ENCODE data around the gene COX7A1. TPM values are rescaled to one million over a fixed set of nuclear protein-coding genes. Genes with fewer than 3 reads are reported as not detected.

Gene COX7A1
- total RNA-seq, 2 experiments from 2014 or later = not detected

- peaks cover 30% of the 10 kb centered on the region for H3K36me3 ChIP-seq (ENCODE audit: insufficient read depth, low read length)
- H2AFZ ChIP-seq (ENCODE audit: low read length) = peak overlapping the region; percentile 36
Observed at GRCh38 chr19:36140304-36141038, 11.8 kb downstream of the COX7A1 start.

GRCh38 chr19:36139473-36140303, 12.6 kb downstream of the COX7A1 start, which contains the start of gene CAPNS1:
TSS of gene CAPNS1 (plus strand) at chr19:36140066. CDS start at chr19:36141012, 946 bp downstream.
- BruUV-seq (replicated peaks) = TSS peak; percentile 86
- Histone ChIP-seq H3K4me1 (ENCODE audit: insufficient read depth, low read length, poor library complexity, severe bottlenecking) (peaks cover 9% of the 10 kb centered on the region), H3K4me3 (ENCODE audit: low read depth, low read length, poor library complexity, severe bottlenecking) (peak within 1 kb of the TSS; percentile 89), H3K4me2 (ENCODE audit: low read length) (peak within 1 kb of the TSS; percentile 71), H2AFZ (ENCODE audit: low read length) (peak within 1 kb of the TSS; percentile 85), H4K20me1 (ENCODE audit: insufficient read depth, low read length) (no peaks in the 10 kb centered on the region), H3K36me3 (ENCODE audit: insufficient read depth, low read length) (peaks cover 23% of the 10 kb centered on the region), H3K9me2 (ENCODE audit: insufficient read depth, low read length) (no peaks in the 10 kb centered on the region), H3K9me3 (ENCODE audit: low read length) (no peaks in the 10 kb centered on the region), H3K79me2 (ENCODE audit: insufficient read depth, low read depth, low read length) (peaks cover 18% of the 10 kb centered on the region; the same call in 1 of the 2 replicates), H3K27ac (ENCODE audit: low read depth, low read length, poor library complexity, severe bottlenecking) (peak within 1 kb of the TSS; percentile 81)
- intact Hi-C loops (cut with micrococcal nuclease; ENCODE audit: unreplicated experiment) = loop anchor here (1.0 to 2.0 kb wide), 2 partner anchors 11 to 75 kb away; partner anchors contain the start of genes ZNF146 and ZNF565
- ChIA-PET CTCF (ENCODE audit: unreplicated experiment) (no interaction called here), POLR2A (interaction anchor here (1.0 kb wide), 1 partner anchor 9 kb away, joined by 3 read pairs; no protein-coding TSS in a partner anchor)
- TF ChIP-seq EZH2phosphoT487 (IDR thresholded peaks at IDR 0.05; ENCODE audit: borderline replicate concordance, low read depth, low read length) (no peak), CTCF (conservative IDR thresholded peaks at IDR 0.05; ENCODE audit: low read length) (0 out of 2 replicates have a peak, but pooled peaks have one; percentile 24)
- DNase-seq (ENCODE audit: low spot score) = peak; percentile 98

More at GRCh38 chr19:36140304-36141038, 11.8 kb downstream of the COX7A1 start:
- H3K4me3 ChIP-seq (ENCODE audit: low read depth, low read length, poor library complexity, severe bottlenecking) = peak overlapping the region; percentile 89
- no peaks in the 10 kb centered on the region for H3K9me3 ChIP-seq (ENCODE audit: low read length)
- peak overlapping the region; percentile 71 for H3K4me2 ChIP-seq (ENCODE audit: low read length)
- TF ChIP-seq CTCF (conservative IDR thresholded peaks at IDR 0.05; ENCODE audit: low read length) (no peak), EZH2phosphoT487 (IDR thresholded peaks at IDR 0.05; ENCODE audit: borderline replicate concordance, low read depth, low read length) (no peak)
- intact Hi-C loops (cut with micrococcal nuclease; ENCODE audit: unreplicated experiment) = loop anchor here (2.0 kb wide), 1 partner anchor 74 kb away; the partner anchor contains the start of genes ZNF146 and ZNF565
- peaks cover 9% of the 10 kb centered on the region for H3K4me1 ChIP-seq (ENCODE audit: insufficient read depth, low read length, poor library complexity, severe bottlenecking)
- peak overlapping the region; percentile 81 for H3K27ac ChIP-seq (ENCODE audit: low read depth, low read length, poor library complexity, severe bottlenecking)
- no peaks in the 10 kb centered on the region for H3K9me2 ChIP-seq (ENCODE audit: insufficient read depth, low read length)
- ChIA-PET POLR2A (interaction anchor here (1.0 kb wide), 1 partner anchor 10 kb away, joined by 3 read pairs; no protein-coding TSS in a partner anchor), CTCF (ENCODE audit: unreplicated experiment) (no interaction called here)
- H3K79me2 ChIP-seq (ENCODE audit: insufficient read depth, low read depth, low read length) = peaks cover 18% of the 10 kb centered on the region; the same call in 1 of the 2 replicates
- TSS peak; percentile 78 for BruUV-seq (replicated peaks)
- no peaks in the 10 kb centered on the region for H4K20me1 ChIP-seq (ENCODE audit: insufficient read depth, low read length)
- peak; percentile 82 for DNase-seq (ENCODE audit: low spot score)

Data from OCI-LY7 (cell line).